HG02623 (cell line): ENCODE measurements around the gene ALDOB.

Source experiments
- ATAC-seq: cut with Tn5 transposase; IDR thresholded peaks from one replicate; pipeline ENCODE4 v1.9.1; 2021; ENCODE audit warnings: moderate library complexity; ENCODE audit not compliant: unreplicated experiment

Gene ALDOB

GRCh38 chr9:101435601-101436079, at the start of gene ALDOB:
TSS of gene ALDOB (minus strand) at chr9:101435774. CDS start at chr9:101430887, 4,887 bp downstream.
- no peak for ATAC-seq

GRCh38 chr9:101484046-101484445, 48.5 kb upstream of the ALDOB start:
- no peak for ATAC-seq

GRCh38 chr9:101481261-101481660, 45.7 kb upstream of the ALDOB start:
- ATAC-seq: no peak

- ATAC-seq: no peak
Observed at GRCh38 chr9:101480386-101480785, 44.8 kb upstream of the ALDOB start.

- no peak for ATAC-seq
Observed at GRCh38 chr9:101479338-101480030, 43.9 kb upstream of the ALDOB start.

GRCh38 chr9:101478906-101479305, 43.3 kb upstream of the ALDOB start:
- no peak for ATAC-seq

GRCh38 chr9:101478444-101478843, 42.9 kb upstream of the ALDOB start:
- ATAC-seq: no peak

- ATAC-seq: no peak
Observed at GRCh38 chr9:101477736-101478135, 42.2 kb upstream of the ALDOB start.

GRCh38 chr9:101477214-101477613, 41.6 kb upstream of the ALDOB start:
- no peak for ATAC-seq

- no peak for ATAC-seq
Observed at GRCh38 chr9:101476576-101477208, 41.1 kb upstream of the ALDOB start.

GRCh38 chr9:101472891-101473290, 37.3 kb upstream of the ALDOB start:
- no peak for ATAC-seq

GRCh38 chr9:101470929-101471328, 35.4 kb upstream of the ALDOB start:
- no peak for ATAC-seq

GRCh38 chr9:101470021-101470420, 34.4 kb upstream of the ALDOB start:
- ATAC-seq: no peak

GRCh38 chr9:101469026-101469425, 33.5 kb upstream of the ALDOB start:
- ATAC-seq: no peak

- ATAC-seq: no peak
Observed at GRCh38 chr9:101468116-101468515, 32.5 kb upstream of the ALDOB start.

GRCh38 chr9:101467690-101468089, 32.1 kb upstream of the ALDOB start:
- no peak for ATAC-seq

- ATAC-seq: no peak
Observed at GRCh38 chr9:101466863-101467262, 31.3 kb upstream of the ALDOB start.

- no peak for ATAC-seq
Observed at GRCh38 chr9:101465326-101465915, 29.8 kb upstream of the ALDOB start.

- no peak for ATAC-seq
Observed at GRCh38 chr9:101463397-101463796, 27.8 kb upstream of the ALDOB start.

- ATAC-seq: no peak
Observed at GRCh38 chr9:101462558-101462957, 27.0 kb upstream of the ALDOB start.

GRCh38 chr9:101460965-101461364, 25.4 kb upstream of the ALDOB start:
- ATAC-seq: no peak

- peak; percentile 93 for ATAC-seq
Observed at GRCh38 chr9:101458963-101459631, 23.5 kb upstream of the ALDOB start.
